Heart left ventricle (tissue), 13 donors: ENCODE data around the gene SMYD1.

Experiments used
- POLR2A ChIP-seq, 2 donors: fragments of 450-650 bp; IDR thresholded peaks; one replicate each; pipeline ENCODE4 v1.6.1; 2017; ENCODE audit warnings: antibody characterized with exemption in 2 of 2, mild to moderate bottlenecking in 2 of 2, moderate library complexity in 2 of 2
- TF ChIP-seq, protein P1 (sequence below), 12 donors: fragments of 200-600 bp; sonication (generic) in 4 of 12; IDR thresholded peaks; one replicate each; pipeline versions ENCODE4 v1.5.0 to v1.8.0; 2018 to 2022; ENCODE audit warnings: antibody characterized with exemption in 12 of 12, mild to moderate bottlenecking in 5 of 12
- donor health status: ischemic (EF 13 %, LVEDD 7.1; RV severe dilation, severe dysfunction).
- donor health status: DM: no; HTN: yes; CAD: no.
- donor health status: DM: no; HTN: no; CAD: no.
- donor health status: ischemic (EF 25% LVEDD 6.9; RV normal size, moderate dysfunction).
- donor health status: ischemic (EF 25% LVEDD 5.7; RV mildly dilated, moderate dysfunction).
- donor health status: ischemic (EF 35%, LVEDD 5.7; RV mildly dilated, moderate dysfunction).
- donor health status: nonischemic (EF 11% LVEDD 7.7; RV severe dilation, severe dysfunction).
- donor health status: DM: yes; HTN: yes; CAD: no.
- donor health status: PGD.
- donor health status: ischemic (EF 29% LVEDD 5.4; RV normal size, mild dysfunction).
- donor health status: nonischemic (EF 23%, LVEDD 6.1; RV moderate dilation, normal function).

DNA sequence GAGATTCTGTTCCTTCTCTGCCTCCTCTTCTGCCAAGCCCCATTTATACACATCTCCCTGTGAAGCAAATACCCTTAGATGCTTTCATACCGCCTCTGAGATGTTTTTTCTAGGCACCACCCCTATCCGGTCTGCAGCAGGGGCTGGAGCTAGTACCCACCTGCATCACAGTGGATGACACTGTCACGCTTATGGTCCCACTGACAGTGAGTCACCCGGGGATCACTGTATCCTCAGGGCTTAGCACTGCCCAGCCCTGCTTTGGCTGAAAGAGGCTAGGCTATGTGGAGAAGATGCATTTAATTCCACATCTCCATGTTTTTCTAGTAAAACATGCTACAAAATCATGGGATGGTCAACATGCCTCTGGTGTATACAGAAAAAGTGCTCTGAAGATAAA is 50.3 kb downstream of the SMYD1 start:
- TF ChIP-seq, protein P1, sequence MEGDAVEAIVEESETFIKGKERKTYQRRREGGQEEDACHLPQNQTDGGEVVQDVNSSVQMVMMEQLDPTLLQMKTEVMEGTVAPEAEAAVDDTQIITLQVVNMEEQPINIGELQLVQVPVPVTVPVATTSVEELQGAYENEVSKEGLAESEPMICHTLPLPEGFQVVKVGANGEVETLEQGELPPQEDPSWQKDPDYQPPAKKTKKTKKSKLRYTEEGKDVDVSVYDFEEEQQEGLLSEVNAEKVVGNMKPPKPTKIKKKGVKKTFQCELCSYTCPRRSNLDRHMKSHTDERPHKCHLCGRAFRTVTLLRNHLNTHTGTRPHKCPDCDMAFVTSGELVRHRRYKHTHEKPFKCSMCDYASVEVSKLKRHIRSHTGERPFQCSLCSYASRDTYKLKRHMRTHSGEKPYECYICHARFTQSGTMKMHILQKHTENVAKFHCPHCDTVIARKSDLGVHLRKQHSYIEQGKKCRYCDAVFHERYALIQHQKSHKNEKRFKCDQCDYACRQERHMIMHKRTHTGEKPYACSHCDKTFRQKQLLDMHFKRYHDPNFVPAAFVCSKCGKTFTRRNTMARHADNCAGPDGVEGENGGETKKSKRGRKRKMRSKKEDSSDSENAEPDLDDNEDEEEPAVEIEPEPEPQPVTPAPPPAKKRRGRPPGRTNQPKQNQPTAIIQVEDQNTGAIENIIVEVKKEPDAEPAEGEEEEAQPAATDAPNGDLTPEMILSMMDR (IDR thresholded peaks at IDR 0.05) = no peak
- TF ChIP-seq POLR2A (IDR thresholded peaks at IDR 0.05) = no peak
